Measurements from ENCODE around the gene ATP10A.

DNA sequence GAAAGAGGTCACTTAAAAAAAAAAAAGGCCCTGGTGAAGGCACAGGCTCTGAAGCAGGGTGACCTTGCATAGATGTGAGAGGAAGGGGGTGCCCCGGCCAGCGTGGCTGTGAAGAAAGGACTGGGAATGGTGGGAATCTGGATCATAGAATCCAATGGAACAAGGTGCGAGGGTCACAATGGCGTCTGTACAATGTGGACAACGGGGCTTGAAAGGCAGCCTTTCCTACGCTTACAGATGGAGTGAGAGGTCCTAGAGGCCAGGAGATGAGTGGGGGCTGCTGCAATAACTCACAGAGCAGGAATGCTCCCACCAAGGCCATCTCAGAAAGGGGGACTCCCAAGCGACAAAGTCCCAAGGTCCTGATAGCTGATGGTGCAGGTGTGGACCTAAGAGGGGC, 162.2 kb downstream of the ATP10A start:
- TF ChIP-seq CTCF (IDR thresholded peaks at IDR 0.05) (no peak), POLR2A (IDR thresholded peaks at IDR 0.05) (no peak), EP300 (IDR thresholded peaks at IDR 0.05) (no peak)

Data from ovary (tissue), 3 donors.